ENCODE results near the gene ADGRG6. TPM values are rescaled to one million over a fixed set of nuclear protein-coding genes. Genes with fewer than 3 reads are reported as not detected.

Gene ADGRG6
- under 0.01 and 0.32 TPM in 2 replicates for total RNA-seq

GRCh38 chr6:142301651-142302391 lies at the start of gene ADGRG6:
Gene ADGRG6, plus strand, starts transcription at chr6:142302007. Its CDS starts 323 bp downstream, at chr6:142302330.

Other genes with a start within 250 kb of the ADGRG6 start
- gene GJE1, start 169.1 kb upstream of the ADGRG6 start, total RNA-seq, result not detected in 2 replicates
- gene NMBR, start 154.9 kb upstream of the ADGRG6 start, total RNA-seq, result 0.26 TPM in 1 of 2 replicates, not detected in the other
- gene VTA1, start 154.7 kb upstream of the ADGRG6 start, total RNA-seq, result 19.4 and 27.6 TPM in 2 replicates